NCI-H187 (cell line): ENCODE data around the gene PTGES.
A peak's percentile ranks its signal among the peaks of the same experiment; 100 is the strongest.
"Not testable (repeated sequence)": the region's sequence is repeated elsewhere in the genome, so short reads cannot be mapped to it uniquely, and the experiment has no call there.

Source experiments
- DNase-seq, 2 experiments: peaks; one replicate each; lab custom pipeline; 2025; lab: John Stamatoyannopoulos, UW

The PTGES gene

GRCh38 chr9:129752900-129753729 lies at the start of gene PTGES:
Gene PTGES (minus strand): TSS chr9:129753042. CDS start chr9:129753012, 30 bp downstream.
- DNase-seq, result no peak

- DNase-seq, result no peak
Measured at GRCh38 chr9:129801504-129801903, 48.7 kb upstream of the PTGES start.

GRCh38 chr9:129798973-129799372 lies 46.1 kb upstream of the PTGES start:
- no peak for DNase-seq

GRCh38 chr9:129796029-129796428 lies 43.2 kb upstream of the PTGES start:
- DNase-seq, result not testable (repeated sequence)

GRCh38 chr9:129794549-129794948 lies 41.7 kb upstream of the PTGES start:
- no peak for DNase-seq

GRCh38 chr9:129786481-129786880 lies 33.6 kb upstream of the PTGES start:
- no peak for DNase-seq

- no peak for DNase-seq
Measured at GRCh38 chr9:129785866-129786265, 33.0 kb upstream of the PTGES start.

GRCh38 chr9:129784970-129785369 lies 32.1 kb upstream of the PTGES start:
- DNase-seq, result not testable (repeated sequence)

- DNase-seq, result no peak
Measured at GRCh38 chr9:129783516-129784361, 30.9 kb upstream of the PTGES start.

- DNase-seq, result no peak
Measured at GRCh38 chr9:129781981-129782380, 29.1 kb upstream of the PTGES start.

GRCh38 chr9:129781131-129781530 lies 28.3 kb upstream of the PTGES start:
- DNase-seq, result no peak

GRCh38 chr9:129779560-129780190 lies 26.8 kb upstream of the PTGES start:
- DNase-seq, result no peak

GRCh38 chr9:129778469-129778868 lies 25.6 kb upstream of the PTGES start:
- DNase-seq, result no peak

GRCh38 chr9:129777769-129778130 lies 24.9 kb upstream of the PTGES start:
- no peak for DNase-seq

- peak in 1 of 2 experiments; percentile 31 for DNase-seq
Measured at GRCh38 chr9:129776938-129777768, 24.3 kb upstream of the PTGES start.

GRCh38 chr9:129776566-129776937 lies 23.7 kb upstream of the PTGES start:
- DNase-seq, result no peak

- DNase-seq, result not testable (repeated sequence)
Measured at GRCh38 chr9:129776096-129776495, 23.3 kb upstream of the PTGES start.

GRCh38 chr9:129775448-129775798 lies 22.6 kb upstream of the PTGES start:
- DNase-seq, result no peak

GRCh38 chr9:129774791-129775447 lies 22.1 kb upstream of the PTGES start:
- DNase-seq, result no peak

GRCh38 chr9:129773262-129774048 lies 20.6 kb upstream of the PTGES start:
- no peak for DNase-seq
